Inferior parietal cortex (tissue), 1 donor: Measurements from ENCODE around the gene FLT1.

Source experiments
- DNase-seq: peaks from one replicate; pipeline ENCODE4 v3.0.0-alpha.2; 2016; ENCODE audit errors: extremely low spot score

FLT1 gene, protein sequence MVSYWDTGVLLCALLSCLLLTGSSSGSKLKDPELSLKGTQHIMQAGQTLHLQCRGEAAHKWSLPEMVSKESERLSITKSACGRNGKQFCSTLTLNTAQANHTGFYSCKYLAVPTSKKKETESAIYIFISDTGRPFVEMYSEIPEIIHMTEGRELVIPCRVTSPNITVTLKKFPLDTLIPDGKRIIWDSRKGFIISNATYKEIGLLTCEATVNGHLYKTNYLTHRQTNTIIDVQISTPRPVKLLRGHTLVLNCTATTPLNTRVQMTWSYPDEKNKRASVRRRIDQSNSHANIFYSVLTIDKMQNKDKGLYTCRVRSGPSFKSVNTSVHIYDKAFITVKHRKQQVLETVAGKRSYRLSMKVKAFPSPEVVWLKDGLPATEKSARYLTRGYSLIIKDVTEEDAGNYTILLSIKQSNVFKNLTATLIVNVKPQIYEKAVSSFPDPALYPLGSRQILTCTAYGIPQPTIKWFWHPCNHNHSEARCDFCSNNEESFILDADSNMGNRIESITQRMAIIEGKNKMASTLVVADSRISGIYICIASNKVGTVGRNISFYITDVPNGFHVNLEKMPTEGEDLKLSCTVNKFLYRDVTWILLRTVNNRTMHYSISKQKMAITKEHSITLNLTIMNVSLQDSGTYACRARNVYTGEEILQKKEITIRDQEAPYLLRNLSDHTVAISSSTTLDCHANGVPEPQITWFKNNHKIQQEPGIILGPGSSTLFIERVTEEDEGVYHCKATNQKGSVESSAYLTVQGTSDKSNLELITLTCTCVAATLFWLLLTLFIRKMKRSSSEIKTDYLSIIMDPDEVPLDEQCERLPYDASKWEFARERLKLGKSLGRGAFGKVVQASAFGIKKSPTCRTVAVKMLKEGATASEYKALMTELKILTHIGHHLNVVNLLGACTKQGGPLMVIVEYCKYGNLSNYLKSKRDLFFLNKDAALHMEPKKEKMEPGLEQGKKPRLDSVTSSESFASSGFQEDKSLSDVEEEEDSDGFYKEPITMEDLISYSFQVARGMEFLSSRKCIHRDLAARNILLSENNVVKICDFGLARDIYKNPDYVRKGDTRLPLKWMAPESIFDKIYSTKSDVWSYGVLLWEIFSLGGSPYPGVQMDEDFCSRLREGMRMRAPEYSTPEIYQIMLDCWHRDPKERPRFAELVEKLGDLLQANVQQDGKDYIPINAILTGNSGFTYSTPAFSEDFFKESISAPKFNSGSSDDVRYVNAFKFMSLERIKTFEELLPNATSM (N-terminal part only)

GRCh38 chr13:28494778-28495537 lies at the start of gene FLT1:
TSS of gene FLT1 (minus strand) at chr13:28495128. CDS start at chr13:28494843, 285 bp downstream.
- no peak for DNase-seq

DNA sequence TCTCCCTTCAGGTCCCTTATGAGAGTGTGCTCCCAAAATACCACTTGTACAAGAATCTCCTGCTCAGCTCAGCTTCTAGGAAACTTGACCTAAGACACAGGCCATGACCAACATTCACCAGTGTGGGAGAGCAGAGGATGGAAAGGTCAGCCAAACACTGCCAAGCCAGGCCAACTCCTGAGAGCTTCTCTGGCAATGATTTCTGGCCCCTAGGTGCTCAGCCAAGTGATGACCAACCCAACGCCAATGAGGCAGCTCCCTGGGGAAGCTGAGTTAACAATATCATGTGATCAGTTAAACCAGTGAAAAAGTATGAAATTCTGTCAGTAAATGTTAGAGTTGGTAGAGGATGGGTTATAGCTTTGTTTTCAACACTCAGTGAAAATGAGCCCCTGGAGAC lies 49.1 kb upstream of the FLT1 start:
- DNase-seq: no peak

- no peak for DNase-seq
Measured at GRCh38 chr13:28542804-28543203, 47.9 kb upstream of the FLT1 start.

DNA sequence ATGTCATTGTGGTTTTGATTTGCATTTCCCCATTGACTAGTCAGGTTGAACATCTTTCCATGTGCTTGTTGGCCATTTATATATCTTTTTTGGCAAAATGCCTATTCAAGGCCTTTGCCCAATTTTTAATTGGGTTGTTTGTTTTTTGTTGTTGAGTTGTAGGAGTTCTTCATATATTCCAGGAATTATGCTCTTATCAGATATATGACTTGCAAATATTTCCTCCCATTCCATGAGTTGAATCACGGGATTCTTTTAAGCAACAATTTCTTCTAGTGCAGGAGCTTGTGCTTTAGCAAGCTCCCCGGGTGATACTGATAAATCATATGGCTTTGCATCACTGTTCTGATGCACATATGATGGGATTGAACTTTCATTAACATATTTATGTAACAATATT lies 47.0 kb upstream of the FLT1 start:
- no peak for DNase-seq

DNA sequence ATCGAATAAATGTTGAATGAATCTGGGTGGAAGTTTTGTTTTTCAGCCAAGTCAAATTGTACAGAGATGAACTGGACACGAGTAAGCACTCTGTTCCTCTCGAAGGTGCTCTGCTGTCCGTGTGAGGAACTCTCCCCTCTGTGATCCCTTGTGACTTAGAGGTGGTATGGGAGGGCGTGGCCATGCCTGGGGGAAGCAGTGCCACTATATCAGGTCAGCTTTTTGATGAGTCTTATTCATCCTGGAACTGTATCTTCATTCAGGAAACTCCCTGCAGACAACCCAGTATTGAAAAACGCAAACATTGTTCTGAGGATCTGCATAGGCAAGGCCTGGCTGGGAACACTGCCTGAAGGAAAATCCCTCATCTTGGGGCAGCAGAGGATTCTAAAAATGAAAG lies 45.7 kb upstream of the FLT1 start:
- DNase-seq: no peak

DNA sequence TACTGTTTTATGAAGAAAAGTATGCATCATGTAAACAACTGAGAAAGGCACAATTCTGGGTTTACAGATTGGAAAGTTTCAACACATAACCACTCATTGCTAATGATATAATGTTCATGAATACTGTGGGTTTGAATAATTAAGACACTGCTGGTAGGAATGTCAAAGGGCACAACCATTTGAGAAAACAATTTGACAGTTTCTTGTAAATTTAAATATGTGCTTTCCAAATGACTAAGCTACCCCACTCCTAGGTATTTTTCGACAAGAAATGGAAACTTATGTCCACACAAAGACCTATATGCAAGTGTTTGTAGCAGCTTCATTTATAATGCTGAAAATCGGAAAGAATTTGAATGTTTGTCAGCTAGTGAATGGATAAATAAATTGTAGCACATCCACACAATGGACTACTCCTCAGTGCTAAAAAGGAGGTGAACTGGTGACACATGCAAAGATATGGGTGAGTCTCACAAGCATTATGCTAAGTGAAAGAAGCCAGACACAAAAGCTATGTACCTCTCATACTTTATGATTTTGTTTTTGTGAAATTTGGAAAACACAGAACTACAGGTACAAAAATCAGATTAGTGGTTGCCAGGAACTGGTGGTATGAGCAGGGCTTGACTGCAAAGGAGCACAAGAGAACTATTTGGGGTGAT lies 44.8 kb upstream of the FLT1 start:
- no peak for DNase-seq

GRCh38 chr13:28538932-28539331 lies 44.0 kb upstream of the FLT1 start:
- no peak for DNase-seq

- no peak for DNase-seq
Measured at GRCh38 chr13:28537171-28537570, 42.2 kb upstream of the FLT1 start.

GRCh38 chr13:28536371-28536770 lies 41.4 kb upstream of the FLT1 start:
- DNase-seq: no peak

DNA sequence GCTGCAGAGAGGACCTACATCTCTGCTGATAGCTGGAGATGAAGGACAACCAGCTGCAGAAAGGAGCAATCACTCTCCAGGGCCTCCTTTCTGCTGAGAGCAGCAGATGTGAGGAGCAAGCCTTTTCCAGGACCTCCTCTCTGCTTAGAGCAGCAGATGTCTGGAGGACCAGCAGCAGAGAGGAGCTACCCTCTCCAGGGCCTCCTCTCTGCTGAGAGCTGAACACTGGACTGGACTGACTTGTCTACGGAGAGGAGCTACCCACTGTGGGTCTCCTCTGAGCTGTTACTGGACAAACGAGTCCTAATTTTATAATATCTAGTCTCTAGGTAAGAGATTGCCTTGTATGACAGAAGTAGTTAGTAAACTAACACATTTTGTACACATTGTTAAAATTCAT lies 40.8 kb upstream of the FLT1 start:
- DNase-seq: no peak

DNA sequence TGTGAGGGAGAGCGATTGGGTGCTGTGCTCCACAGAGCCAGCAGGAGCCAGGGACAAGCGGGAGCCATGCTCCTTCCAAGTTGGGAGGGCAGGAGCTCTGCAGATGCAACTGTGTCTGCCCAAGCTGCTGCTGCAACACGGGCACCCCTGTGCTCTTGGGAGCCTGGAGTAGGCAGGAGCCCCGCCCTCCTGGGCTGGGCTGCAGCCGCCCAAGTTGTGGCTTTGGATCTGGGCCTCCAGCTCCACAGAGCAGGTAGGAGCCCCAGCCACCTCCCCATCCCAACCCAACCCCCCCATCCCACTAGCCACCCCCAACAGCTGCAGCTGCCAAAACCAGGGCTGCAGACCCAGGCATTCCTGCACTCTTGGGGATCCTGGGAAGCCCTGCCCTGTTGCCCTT lies 39.9 kb upstream of the FLT1 start:
- no peak for DNase-seq

DNA sequence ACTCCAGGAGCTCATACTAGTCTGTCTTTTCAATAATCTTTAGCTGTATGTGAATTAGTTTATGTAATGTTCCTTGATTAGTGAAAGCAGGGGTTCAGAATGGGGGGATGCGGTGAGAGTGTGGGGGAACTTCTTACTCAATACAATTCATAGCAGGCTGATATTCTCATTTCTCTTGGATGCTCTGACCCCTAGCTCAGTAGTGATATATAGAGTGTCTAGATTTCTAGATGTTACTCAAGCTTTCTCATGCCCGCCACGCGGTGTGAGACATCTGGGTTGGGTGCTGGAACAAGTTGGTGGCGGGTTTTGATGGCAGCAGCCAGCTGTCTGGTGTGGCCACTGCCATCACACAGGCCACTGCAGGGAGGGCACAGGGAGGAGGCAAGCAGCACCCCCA lies 39.3 kb upstream of the FLT1 start:
- DNase-seq: no peak

GRCh38 chr13:28533441-28534166 lies 38.7 kb upstream of the FLT1 start:
- no peak for DNase-seq

DNA sequence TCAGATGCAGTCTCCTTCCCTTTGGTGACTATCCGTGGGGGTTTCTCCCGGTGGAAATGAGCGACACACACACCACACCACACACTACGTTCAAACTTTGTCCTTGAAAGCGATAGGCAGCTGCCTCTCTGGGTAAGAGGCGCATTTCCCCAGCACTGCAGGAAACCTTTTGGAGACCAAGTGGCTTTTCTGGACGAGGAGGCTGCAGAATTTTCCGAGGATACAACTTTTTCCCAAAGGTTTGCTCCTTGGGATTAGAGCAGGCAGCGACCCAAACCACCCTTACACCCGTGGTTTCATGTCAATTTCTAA lies 38.2 kb upstream of the FLT1 start:
- no peak for DNase-seq

GRCh38 chr13:28532388-28533124 lies 37.6 kb upstream of the FLT1 start:
- DNase-seq: no peak

DNA sequence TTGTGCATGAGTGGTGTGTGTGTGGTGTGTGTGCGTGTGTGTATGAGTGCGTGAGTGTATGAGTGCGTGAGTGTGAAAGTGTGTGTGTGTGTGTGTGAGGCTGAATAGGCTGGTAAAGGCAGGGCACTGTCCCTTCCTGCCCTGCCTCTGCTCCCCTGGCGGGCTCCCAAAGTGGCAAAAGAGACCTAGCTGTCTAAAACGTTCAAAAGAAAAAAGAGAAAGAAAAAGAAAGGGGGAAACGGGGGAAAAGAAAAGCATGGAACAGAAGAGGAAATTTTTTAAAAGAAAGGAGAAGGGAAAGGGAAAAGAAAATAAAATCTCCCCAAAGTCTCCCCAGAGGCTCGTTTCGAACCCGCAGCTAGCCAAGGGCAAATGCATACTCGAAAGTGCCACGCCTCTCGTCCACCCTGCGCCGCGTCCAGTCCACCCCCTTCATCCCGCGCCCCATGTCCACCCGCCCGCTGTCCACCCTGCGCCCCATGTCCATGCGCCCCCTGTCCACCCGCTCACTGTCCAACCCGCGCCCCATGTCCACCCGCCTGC lies 37.0 kb upstream of the FLT1 start:
- no peak for DNase-seq

- no peak for DNase-seq
Measured at GRCh38 chr13:28531077-28531844, 36.3 kb upstream of the FLT1 start.

DNA sequence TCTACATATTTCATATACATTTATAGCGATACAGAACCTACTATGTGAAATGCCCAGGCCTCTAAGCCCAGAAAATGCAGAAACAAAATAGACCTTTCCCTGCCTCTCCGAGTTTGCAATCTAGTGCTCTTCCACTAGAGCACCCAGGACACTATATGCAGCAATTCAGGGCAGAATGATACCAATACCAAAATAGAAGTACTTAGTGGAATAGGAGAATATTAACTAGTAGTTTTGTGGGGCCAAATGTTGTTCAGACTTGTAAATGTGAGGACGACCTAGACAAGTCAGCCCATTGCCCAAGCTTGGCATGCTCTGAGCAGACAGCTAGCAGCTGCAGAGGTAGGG lies 35.8 kb upstream of the FLT1 start:
- DNase-seq: no peak

DNA sequence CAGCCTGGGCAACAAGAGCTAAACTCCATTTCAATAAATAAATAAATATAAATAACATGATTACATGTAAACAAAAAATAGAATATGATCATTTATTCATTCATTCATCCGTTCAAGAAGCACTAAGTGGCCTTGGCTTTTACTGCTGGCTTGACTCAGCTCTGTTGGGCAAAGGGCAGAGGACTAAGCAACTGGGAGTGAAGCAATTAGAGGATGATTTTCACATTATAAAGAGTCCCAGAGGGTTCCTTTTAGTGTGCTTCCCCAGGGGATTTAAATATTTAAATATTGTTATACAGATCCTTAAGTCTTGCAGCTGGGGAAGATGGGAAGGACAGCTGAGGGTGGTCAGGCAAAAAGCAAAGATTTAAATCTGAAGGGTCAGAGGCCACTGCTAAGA lies 34.9 kb upstream of the FLT1 start:
- DNase-seq: no peak
